Activated CD8-positive, alpha-beta T cell treated with anti-CD3 and anti-CD28 coated beads for 36 hours (primary cell): ENCODE measurements around the gene ADARB1. TPM values are rescaled to one million over a fixed set of nuclear protein-coding genes. Genes with fewer than 3 reads are reported as not detected.
A peak's percentile ranks its signal among the peaks of the same experiment; 100 is the strongest.

Experiments
- ATAC-seq: fragments of 200-7000 bp; cut with Tn5 transposase; one replicate; pipeline ENCODE4 v1.10.0; 2021; ENCODE audit warnings: mild to moderate bottlenecking, moderate library complexity
- CTCF ChIA-PET: fragments of 350-600 bp; sonication (Branson Sonifier 250); formaldehyde crosslinking; loops from one replicate; lab custom pipeline; 2021; ENCODE audit warnings: antibody characterized with exemption; lab: Charles Lee
- POLR2A ChIA-PET: fragments of 350-600 bp; sonication (Branson Sonifier 250); formaldehyde crosslinking; loops from one replicate; lab custom pipeline; 2021; ENCODE audit warnings: antibody characterized with exemption; lab: Charles Lee
- DNase-seq: peaks from one replicate; pipeline ENCODE4 v3.0.0-alpha.2; 2020
- H3K27ac Mint-ChIP-seq: one replicate; pipeline ENCODE4 v1.8.0; 2021; ENCODE audit warnings: mild to moderate bottlenecking, mixed read lengths
- H3K27me3 Mint-ChIP-seq: one replicate; pipeline ENCODE4 v1.8.0; 2021; ENCODE audit warnings: mixed read lengths
- H3K36me3 Mint-ChIP-seq: one replicate; pipeline ENCODE4 v1.8.0; 2021; ENCODE audit warnings: low read depth, mixed read lengths
- H3K4me1 Mint-ChIP-seq: one replicate; pipeline ENCODE4 v1.8.0; 2021; ENCODE audit warnings: low read depth, mixed read lengths
- H3K4me3 Mint-ChIP-seq: one replicate; pipeline ENCODE4 v1.8.0; 2021; ENCODE audit warnings: mild to moderate bottlenecking, moderate library complexity, mixed read lengths
- H3K9me3 Mint-ChIP-seq: one replicate; pipeline ENCODE4 v1.8.0; 2021; ENCODE audit warnings: mixed read lengths
- CTCF ChIP-seq: fragments of 200-600 bp; IDR thresholded peaks from one replicate; pipeline ENCODE4 v1.8.0; 2022; ENCODE audit warnings: antibody characterized with exemption, mild to moderate bottlenecking
- intact Hi-C: fragments of 100-400 bp; cut with micrococcal nuclease; formaldehyde crosslinking; loops from one replicate; pipeline ENCODE4 v1.10.0; 2022
- total RNA-seq, 2 experiments: library from RNA; stranded (reverse); gene quantifications; one replicate each; pipeline ENCODE4 v1.2.3, GENCODE V29; 2021

ADARB1 gene
- total RNA-seq, 2 experiments from 2014 or later: 36.2 to 37.1 TPM

GRCh38 chr21:45187646-45188045 lies 113.3 kb downstream of the ADARB1 start:
- Mint-ChIP-seq H3K4me1 (no peaks in the 10 kb centered on the region), H3K27me3 (no peaks in the 10 kb centered on the region), H3K9me3 (peaks cover 33% of the 10 kb centered on the region), H3K36me3 (peaks cover 77% of the 10 kb centered on the region), H3K4me3 (no peak overlapping the region), H3K27ac (no peak overlapping the region)
- intact Hi-C loops: no loop called here
- ATAC-seq (no peak), DNase-seq (no peak)
- ChIA-PET CTCF (no interaction called here), POLR2A (interaction anchor here (0.6 kb wide), 1 partner anchor 75 kb away, joined by 3 read pairs; no protein-coding TSS in a partner anchor)
- TF ChIP-seq CTCF: no peak

GRCh38 chr21:45190013-45190412 lies 115.6 kb downstream of the ADARB1 start:
- intact Hi-C loops: no loop called here
- Mint-ChIP-seq H3K27ac (no peak overlapping the region), H3K4me1 (no peaks in the 10 kb centered on the region), H3K36me3 (peaks cover 70% of the 10 kb centered on the region), H3K4me3 (no peak overlapping the region), H3K9me3 (peaks cover 33% of the 10 kb centered on the region), H3K27me3 (no peaks in the 10 kb centered on the region)
- no peak for DNase-seq
- ChIA-PET CTCF (interaction anchor here (0.6 to 1.7 kb wide), 6 partner anchors 9 to 62 kb away, joined by 3 to 5 read pairs (median 3); no protein-coding TSS in a partner anchor), POLR2A (no interaction called here)
- no peak for ATAC-seq
- no peak for TF ChIP-seq CTCF

- ATAC-seq (no peak), DNase-seq (no peak)
- POLR2A ChIA-PET: no interaction called here
- peaks cover 21% of the 10 kb centered on the region for H3K9me3 Mint-ChIP-seq
- H3K4me3 Mint-ChIP-seq: no peak overlapping the region
- no peaks in the 10 kb centered on the region for H3K4me1 Mint-ChIP-seq
- TF ChIP-seq CTCF: peak; percentile 9
- CTCF ChIA-PET: no interaction called here
- no peaks in the 10 kb centered on the region for H3K27me3 Mint-ChIP-seq
- H3K27ac Mint-ChIP-seq: no peak overlapping the region
- intact Hi-C loops: no loop called here
- peaks cover 46% of the 10 kb centered on the region for H3K36me3 Mint-ChIP-seq
Measured at GRCh38 chr21:45192332-45192731, 118.0 kb downstream of the ADARB1 start.

GRCh38 chr21:45196620-45197019 lies 122.2 kb downstream of the ADARB1 start:
- no peaks in the 10 kb centered on the region for H3K4me1 Mint-ChIP-seq
- no peak for TF ChIP-seq CTCF
- CTCF ChIA-PET: no interaction called here
- DNase-seq (no peak), ATAC-seq (no peak)
- peaks cover 7% of the 10 kb centered on the region for H3K36me3 Mint-ChIP-seq
- no peaks in the 10 kb centered on the region for H3K9me3 Mint-ChIP-seq
- POLR2A ChIA-PET: no interaction called here
- H3K27me3 Mint-ChIP-seq: no peaks in the 10 kb centered on the region
- no peak overlapping the region for H3K4me3 Mint-ChIP-seq
- H3K27ac Mint-ChIP-seq: no peak overlapping the region
- intact Hi-C loops: no loop called here

- Mint-ChIP-seq H3K36me3 (no peaks in the 10 kb centered on the region), H3K27ac (no peak overlapping the region), H3K4me1 (no peaks in the 10 kb centered on the region), H3K27me3 (no peaks in the 10 kb centered on the region), H3K9me3 (no peaks in the 10 kb centered on the region), H3K4me3 (no peak overlapping the region)
- ATAC-seq (no peak), DNase-seq (no peak)
- ChIA-PET CTCF (interaction anchor here (0.8 kb wide), 1 partner anchor 8 kb away, joined by 3 read pairs; no protein-coding TSS in a partner anchor), POLR2A (interaction anchor here (0.5 kb wide), 1 partner anchor 25 kb away, joined by 3 read pairs; no protein-coding TSS in a partner anchor)
- no peak for TF ChIP-seq CTCF
- intact Hi-C loops: no loop called here
Measured at GRCh38 chr21:45199201-45199600, 124.8 kb downstream of the ADARB1 start.
